Raji (cell line): ENCODE data around the gene SULT4A1.

Experiments
- POLR2A ChIP-seq: IDR thresholded peaks from 2 replicates; pipeline ENCODE4 v1.6.1; 2011; ENCODE audit warnings: low read depth, low read length, control low read depth; ENCODE audit not compliant: insufficient read depth

SULT4A1 gene

GRCh38 chr22:43878831-43879550, 16.7 kb upstream of the SULT4A1 start:
- no peak for TF ChIP-seq POLR2A

GRCh38 chr22:43878079-43878795, 15.9 kb upstream of the SULT4A1 start:
- TF ChIP-seq POLR2A: no peak

- no peak for TF ChIP-seq POLR2A
These were observed 14.7 kb upstream of the SULT4A1 start for GRCh38 chr22:43876866-43877509.

- no peak for TF ChIP-seq POLR2A
These were observed 7.5 kb upstream of the SULT4A1 start for GRCh38 chr22:43869799-43870198.

DNA sequence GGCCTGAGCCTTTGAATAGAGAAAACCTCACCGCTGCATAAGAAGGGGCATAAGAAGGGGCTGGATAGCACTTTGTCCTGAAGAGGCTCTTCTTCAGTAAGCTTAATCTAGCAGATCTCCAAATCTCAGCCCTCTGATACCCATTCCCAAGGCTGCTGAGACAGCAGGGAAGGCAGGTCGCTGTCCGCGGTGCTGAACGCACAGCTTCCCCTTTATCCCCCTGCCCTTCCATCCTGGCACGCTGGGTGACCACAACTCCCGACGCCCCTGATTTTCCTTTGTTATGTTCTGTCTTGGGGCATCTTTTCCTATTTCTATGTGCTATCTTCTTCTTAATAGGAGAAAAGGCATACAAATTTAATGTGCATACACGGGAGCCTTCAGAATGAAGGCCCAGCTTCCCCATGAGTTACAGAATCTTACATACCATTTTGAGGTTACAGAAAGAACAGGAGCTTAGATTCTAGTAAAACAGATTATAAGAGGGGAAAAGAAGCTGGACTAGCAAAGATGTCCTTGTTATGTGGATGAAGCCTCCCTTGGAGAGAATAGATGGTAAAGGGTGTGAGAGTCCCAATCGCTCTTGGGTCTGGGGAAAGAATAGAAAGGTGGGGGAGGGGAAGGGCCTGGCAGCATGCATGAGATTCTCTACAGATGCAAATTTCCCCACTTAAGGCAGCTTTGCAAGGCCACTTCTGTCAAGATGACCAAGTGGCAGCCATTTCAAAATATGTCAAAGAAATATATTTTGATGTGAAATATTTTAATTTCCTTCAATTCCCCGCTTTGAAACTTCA, 5.7 kb upstream of the SULT4A1 start:
- no peak for TF ChIP-seq POLR2A

DNA sequence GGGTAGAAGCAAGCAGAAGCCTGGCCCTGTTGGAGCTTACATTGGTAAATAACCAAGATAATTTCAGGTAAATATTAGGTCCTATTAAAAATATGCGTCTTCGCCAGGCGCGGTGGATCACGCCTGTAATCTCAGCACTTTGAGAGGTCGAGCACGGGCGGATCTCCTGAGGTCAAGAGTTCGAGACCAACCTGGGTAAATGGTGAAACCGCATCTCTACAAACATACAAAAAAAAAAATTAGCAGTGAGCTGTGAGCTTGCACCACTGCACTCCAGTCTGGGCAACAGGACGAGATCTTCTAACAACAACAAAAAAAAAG, 529 bp upstream of the SULT4A1 start:
- TF ChIP-seq POLR2A: no peak

GRCh38 chr22:43861529-43861928, 784 bp downstream of the SULT4A1 start:
- TF ChIP-seq POLR2A: no peak

GRCh38 chr22:43860831-43861230, 1.5 kb downstream of the SULT4A1 start:
- no peak for TF ChIP-seq POLR2A

DNA sequence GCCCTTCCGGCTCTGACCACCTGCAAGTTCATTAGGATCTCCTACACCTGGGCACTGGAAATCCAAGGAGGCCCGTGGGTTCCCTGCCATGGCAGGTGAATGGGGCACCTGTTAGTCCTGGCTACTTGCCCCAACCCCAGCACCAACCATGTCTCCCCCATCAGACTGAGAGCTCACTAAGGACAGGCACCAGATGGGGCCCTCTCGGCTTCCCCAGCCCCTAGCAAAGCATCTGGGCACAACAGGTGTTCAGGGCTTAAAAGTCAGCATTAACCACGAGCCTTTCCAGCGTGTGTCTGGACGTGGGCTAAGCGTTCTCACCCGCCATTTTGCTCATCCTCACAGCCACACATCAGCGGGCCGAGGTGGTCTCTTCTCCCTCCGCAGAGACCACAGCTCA, 2.2 kb downstream of the SULT4A1 start:
- no peak for TF ChIP-seq POLR2A

- no peak for TF ChIP-seq POLR2A
These were observed 2.7 kb downstream of the SULT4A1 start for GRCh38 chr22:43859621-43860020.

- no peak for TF ChIP-seq POLR2A
These were observed 3.1 kb downstream of the SULT4A1 start for GRCh38 chr22:43859176-43859575.

GRCh38 chr22:43858156-43858895, 4.0 kb downstream of the SULT4A1 start:
- no peak for TF ChIP-seq POLR2A

GRCh38 chr22:43857367-43857766, 4.9 kb downstream of the SULT4A1 start:
- TF ChIP-seq POLR2A: no peak

DNA sequence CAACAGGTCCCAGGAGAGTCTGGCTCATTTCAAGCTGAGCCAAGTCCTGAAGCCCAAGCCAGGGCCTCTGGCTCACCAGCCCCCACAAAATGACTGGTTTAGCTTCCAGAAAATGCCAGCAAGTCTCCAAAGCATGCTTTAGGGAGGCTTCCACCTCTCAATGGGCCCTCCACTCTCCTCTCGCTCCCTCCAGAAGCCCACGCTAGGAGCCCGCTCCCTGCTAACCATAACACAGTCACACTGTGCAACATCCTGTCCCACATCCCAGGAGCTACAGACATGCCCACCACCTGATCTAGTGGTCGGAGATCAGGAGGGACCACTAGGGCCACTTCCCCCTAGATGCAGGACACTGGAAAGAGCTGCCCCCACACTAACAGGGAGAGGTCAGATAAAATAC, 6.9 kb downstream of the SULT4A1 start:
- no peak for TF ChIP-seq POLR2A

DNA sequence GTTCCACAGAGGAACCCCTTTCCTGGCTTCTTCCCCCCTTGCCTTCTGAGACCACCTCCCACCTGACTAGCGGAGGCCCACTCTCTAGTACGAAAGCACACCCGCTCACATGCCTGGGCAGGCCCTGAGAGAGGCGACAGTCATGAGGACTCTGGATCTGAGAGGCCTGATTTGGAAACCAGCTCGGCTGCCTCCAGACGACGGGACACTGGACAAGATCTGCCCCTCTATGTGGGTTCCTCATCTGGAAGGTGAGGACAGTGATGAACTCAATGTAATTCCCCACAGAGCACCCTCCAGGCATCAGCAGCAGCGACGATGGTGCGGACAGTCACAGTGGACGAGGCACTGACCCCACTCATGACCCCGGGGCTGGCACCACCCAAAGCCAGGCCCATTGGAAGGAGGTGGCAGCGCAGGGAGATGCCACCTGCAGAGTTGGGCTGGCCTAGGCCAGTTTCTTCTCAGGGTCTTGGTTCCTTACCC, 7.5 kb downstream of the SULT4A1 start:
- TF ChIP-seq POLR2A: no peak
